Stimulated activated CD8-positive, alpha-beta memory T cell treated with anti-CD3 and anti-CD28 coated beads, Interleukin-15, amount 100 ng/mL, for 24 hours (primary cell): ENCODE results near the gene ADRA2B.
"Not testable (repeated sequence)": the region's sequence is repeated elsewhere in the genome, so short reads cannot be mapped to it uniquely, and the experiment has no call there.

ENCODE experiments used
- DNase-seq: peaks from one replicate; pipeline ENCODE4 v3.0.0-alpha.2; 2020; ENCODE audit warnings: low read depth

ADRA2B gene

DNA sequence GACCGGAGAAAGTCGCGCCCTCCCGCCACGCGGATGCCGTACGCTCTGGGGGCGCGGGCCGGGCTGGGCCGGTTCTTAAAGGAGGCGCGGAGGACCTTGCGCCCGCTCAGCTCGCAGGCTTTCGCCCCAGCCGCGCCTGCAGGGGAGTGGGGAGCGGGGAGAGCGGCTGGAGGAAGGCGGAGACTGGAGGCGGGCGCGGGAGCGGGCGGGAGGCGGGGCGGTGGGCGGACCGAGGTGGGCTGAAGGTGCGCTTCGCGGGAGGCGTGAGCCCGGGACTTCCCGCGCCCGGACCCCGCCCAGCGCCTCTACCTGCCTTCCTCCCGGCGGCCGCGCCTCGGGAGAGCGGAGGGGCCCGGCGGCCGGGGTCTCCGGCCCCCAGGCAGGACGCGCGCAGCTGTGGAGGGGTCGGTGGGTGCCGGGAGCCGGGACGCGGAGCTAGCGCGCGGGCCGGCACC lies at the start of gene ADRA2B:
Gene ADRA2B (minus strand): TSS at position 148 of the 455 bp plus-strand sequence. CDS start 422 bp downstream, outside the sequence.
- DNase-seq = peak; percentile 40

DNA sequence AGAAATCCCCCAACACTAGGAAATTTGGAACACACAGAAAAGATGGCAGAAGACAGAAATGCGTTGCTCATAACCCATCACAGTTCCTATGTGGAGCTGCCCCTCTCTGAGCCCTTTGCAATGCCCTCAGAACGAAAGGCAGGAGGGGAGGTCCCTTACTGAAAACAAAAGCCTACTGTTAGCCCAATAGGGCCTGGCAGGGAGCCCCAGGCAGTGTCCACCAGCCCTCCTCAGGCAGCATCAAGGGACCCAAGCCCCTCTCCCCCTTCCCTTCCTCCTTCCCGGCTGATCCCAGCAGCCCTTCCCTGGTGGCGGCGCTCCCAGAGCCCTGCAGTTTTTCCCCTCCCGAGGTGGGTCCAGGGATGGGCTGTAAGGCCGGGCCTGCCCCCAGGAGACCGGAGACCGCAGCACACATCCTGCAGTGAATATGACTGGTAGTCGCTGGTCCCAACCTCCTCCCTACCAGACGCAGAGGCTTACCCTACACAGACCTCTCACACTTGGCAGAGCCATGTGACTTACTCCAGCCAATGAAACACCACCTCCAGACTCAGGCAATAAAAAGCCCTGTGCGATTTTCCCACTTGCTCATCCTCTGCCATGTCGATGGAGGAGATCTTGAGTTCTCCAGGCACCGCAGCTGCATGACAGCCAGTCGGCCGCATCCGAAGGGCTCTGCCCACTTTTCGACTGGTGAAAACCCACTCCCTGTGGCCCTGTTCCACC lies 48.3 kb upstream of the ADRA2B start:
- no peak for DNase-seq

DNA sequence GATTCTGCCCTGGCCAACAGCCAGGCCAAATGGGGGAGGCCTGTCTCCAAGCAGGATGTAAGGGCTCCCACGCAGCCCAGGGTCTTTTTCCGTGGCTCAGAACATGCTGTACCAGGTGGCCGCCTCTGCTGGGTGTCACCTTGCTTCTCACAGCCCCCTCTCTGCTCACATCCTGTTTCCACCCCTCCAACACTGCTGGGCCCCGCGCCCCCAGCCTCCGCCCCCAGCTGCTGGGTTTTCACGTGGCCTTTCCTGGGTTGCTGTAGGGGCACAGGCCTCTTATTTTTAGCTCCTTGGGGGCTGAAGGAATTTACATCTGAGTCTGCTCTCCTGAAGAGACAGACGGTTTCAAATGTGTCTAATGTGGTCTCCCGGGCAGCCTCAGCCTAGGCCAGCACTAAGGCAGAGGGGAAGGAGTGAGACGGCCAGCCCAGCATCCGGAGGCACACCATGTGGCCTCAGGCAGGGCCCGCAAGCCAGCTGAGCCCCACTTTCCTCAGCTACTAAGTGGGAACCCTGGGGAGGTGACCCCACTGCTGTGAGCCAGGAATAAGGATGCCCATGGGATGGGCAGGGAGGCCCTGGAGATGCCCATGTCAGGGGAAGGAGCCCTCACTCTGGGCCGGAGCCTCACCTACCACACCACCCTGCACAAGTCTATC lies 47.5 kb upstream of the ADRA2B start:
- no peak for DNase-seq

DNA sequence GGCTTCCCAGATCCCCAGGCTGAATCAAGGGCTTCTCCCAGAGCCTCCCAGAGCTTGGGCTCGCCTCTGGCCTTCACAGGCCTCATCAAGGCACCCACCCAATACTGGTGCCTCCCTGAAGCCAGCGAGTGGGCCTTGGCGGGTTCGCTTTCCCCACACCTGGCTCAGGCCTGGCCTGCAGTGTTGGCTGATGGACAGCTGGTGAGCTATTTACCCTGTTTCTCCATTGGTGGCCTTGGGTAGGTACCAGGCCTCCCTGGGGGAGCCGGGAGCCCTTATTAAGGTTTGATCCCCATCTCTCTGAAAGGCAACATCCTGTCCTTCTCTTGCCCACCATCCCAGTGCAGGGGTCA lies 47.0 kb upstream of the ADRA2B start:
- DNase-seq = no peak

DNA sequence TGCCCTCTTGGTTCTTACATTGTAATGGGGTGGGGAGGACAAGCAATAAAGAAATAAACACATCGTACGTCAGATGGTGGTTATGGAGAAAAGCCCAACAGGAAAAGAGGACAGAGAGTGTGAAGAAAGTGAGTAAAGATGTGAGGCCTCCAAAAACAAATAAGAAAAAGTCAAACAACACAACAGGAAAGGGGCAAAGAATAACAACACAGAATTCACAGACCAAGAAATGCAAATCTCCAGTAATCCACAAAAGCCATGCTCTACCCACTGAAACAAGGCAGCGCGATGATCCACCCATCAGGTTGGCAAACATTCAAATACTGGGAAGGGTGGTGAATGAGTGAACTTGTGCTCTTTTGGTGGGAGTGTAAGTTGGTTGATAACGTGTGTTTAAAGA lies 45.5 kb upstream of the ADRA2B start:
- DNase-seq = no peak

DNA sequence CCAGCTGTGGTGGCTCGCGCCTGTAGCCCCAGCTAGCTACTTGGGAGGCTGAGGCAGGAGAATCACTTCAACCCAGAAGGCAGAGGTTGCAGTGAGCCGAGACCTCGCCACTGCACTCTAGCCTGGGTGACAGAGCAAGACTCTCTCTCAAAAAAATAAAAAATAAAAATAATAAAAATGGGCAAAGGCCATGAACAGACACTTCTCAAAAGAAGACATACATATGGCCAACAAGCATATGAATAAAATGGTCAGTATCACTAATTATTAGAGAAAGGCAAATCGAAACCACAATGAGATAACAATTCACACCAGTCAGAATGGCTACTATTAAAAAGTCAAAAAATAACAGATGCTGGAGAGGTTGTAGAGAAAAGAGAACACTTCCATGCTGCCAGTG lies 44.0 kb upstream of the ADRA2B start:
- not testable (repeated sequence) for DNase-seq

DNA sequence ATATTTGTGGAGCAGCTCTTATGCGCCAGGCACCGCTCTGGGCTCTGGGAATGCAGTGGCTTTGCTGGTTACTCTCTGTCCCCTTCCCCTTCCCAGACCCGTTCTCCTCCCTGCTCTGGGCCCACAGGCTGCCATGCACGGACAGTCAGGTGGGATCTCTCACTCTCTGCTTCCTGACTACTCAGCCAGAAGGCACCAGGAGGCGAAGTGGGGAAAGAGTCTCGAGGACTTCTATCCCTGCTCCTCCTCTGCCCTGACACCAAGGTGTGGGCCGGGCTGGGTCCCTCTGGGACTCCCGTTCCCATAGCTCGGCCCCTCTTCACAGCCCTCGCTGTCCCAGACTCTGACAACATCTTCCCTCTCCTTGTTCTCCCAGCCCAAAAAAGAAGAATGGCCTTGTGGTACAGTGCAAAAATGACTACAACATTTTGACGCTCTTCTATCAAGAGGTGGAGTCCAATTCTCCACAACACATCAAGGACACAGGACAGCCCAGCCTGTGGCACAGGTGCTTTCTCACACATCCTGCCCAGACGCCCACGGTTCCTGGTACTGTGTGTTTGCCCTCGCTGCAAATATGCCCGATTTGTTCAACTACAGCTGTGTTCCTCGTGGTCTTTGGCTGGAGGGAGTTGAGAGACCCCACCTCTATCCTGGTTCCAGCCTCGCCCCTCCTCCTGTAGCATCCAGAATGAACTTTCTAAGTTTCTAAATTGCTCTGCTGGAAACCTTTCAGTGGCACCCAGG lies 42.9 kb upstream of the ADRA2B start:
- no peak for DNase-seq

DNA sequence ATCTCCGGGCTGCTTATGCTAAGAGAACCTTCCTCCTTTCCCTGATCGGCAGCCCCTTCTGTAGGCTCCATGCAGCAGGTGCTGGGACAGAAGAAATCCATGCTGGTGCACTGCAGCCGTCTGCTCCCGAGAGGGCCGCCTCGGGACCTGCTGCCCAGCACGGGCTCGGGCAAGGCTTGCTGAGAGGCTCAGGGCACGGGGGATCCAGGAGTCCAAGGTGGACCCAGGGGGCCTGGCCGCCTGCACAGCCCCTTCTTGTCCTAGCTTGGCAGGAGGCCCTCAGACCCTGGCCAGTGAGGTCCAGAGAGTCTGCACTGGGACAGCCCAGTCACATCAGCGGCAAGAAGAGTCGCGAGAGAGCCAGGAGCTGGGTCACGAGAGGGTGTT lies 42.2 kb upstream of the ADRA2B start:
- DNase-seq = no peak

DNA sequence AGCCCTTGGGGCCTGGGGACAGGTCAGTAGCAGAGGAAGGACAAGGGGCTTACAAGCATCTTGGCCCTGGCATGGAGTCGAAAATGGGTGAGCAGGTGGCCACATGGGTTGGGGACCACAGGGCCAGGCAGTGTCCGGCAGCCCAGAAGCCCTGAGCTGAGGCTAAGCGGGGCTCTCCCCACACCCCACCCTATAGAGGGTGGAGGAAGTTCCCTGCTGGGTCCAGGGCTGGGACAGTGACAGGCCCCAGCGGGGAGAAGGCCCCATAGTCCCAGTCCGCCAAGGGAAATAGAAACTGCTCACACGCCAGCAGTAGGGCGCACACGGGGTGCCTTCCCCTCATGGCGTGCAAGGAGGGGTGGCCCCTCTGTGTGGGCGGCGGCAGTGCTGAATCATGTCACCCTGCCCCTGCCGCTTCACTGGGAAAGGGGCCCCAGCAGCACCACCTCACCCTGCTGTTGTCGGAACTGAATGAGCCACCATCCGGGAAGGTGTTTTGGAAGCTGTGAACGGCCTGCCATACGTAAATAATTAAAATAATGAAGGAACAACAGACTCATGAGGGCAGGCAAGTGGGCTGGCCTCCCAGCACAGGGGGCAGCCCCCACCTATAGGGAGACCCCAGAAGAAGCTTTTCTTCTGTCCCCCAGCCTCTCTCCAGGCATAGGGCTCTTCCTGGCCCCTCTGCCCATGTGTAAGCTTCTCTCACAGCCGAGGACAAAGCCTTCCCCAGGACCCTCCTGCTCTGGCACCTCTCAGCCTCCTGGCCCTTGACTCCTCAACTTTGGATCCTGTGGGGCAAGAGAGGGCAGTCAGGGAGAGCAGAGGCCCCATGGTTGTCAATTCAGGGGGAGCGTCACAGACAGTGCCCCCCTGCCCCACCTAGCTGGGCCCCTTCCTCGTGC lies 41.5 kb upstream of the ADRA2B start:
- peak; percentile 74 for DNase-seq

DNA sequence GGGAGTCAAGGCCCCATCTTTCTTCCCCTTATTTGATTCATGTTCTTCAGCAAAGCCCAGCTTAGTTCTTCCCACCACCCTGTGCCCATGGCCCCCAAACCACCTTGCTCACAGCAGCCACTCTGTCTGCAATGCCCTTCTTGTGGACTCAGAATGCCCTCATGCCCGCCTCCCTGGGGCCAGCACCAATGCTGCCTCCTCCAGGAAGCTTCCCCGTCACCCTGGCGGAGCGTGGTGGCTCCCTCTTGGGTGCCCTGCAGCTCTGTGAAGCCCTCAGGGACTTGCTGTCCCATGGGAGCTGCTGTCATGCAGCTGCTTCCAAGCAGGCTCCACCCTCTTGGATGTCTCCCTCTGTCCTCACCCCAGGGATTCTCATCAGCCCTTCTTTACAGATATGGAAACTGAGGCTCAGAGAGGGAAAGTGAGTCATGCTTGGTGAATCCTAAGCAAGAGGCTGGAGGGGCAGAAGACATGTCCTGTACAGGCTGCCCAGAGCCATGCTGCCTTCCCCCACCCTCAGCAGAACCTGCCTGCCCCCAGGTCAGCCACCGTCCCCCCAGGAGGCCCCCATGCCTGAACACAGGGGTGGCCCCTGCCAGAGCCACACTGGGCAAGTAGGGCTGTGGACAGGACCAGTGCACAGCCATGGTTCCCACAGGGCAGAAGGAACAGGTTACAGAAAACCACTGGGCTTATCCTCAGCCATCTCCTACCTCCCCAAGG lies 40.7 kb upstream of the ADRA2B start:
- DNase-seq = no peak

DNA sequence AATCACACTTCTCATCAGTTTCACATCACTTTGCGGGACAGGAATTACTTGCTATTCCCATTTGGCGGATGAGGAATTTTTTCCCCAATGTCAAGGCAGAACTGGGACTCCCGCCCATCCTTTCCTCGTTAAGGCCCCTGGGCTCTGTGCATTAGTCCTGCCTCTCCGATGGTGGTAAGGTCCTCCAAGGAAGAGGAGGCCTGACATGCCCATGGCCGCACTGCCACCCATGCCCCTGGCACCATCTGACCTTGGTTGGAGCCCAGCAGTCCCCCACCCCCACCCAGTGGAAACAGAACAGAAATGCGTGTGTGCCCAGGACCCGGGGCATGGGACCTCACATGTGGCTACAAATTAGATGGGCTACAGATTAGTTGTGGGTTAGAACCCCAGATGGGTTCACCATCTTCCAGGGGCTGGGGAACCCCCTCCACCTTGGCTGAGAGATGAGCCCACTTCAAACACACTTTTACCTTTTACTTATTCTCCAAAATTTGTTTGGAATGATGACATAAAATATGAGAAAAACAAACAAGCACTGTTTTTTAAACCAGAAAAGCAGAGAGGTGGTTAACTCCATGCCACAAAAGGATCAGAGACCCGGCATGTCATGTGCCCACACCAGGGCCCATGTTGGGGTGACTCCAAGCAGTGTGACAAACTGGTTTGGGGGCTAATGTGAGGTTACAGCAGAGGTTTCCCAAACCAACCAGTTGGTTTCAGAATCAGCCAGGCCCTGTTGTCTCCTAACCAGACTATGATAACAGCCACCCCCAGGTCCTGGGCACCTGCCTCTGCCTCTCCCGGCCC lies 39.8 kb upstream of the ADRA2B start:
- DNase-seq = no peak

DNA sequence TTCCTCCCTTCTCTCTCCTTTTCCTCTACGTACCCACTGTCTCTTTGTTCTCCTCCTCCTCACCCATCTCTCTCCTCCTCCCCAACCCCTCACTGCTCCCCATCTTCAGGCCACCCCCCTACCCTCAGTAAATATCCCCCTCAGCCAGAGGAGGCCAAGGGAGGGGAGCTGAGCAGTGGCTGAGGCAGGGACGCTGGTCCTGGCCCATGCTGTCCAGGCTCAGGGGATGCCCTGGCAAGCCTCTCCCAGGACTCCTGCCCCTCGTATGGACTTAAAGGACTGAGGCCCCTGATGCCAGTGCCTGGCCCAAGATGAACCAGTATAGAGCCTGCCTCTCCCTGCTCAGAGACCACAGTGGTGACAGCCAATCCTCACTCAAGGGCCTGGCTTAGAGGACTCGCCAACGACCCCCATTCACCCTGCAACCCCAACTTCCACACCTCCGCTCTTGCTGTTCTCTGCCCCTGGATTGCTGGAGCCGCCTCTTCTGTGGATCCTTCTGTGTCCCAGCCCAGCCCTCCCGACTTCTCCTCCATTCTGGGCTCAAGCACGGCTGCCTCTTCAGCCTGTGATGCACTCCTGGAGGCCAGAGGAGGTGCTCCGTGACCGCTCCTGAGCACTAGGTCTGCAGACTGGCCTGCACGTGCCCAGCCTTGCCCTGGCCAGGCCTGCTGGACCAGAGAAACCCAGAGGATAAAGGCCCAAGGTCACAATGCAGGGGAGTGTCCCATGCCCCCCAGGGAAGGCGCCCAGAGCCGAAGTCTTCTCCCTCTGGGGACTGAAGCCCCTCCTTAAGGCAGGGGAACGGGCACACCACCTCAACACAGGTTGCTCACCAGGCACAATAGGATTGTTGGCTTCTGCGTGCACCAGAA lies 38.4 kb upstream of the ADRA2B start:
- no peak for DNase-seq

DNA sequence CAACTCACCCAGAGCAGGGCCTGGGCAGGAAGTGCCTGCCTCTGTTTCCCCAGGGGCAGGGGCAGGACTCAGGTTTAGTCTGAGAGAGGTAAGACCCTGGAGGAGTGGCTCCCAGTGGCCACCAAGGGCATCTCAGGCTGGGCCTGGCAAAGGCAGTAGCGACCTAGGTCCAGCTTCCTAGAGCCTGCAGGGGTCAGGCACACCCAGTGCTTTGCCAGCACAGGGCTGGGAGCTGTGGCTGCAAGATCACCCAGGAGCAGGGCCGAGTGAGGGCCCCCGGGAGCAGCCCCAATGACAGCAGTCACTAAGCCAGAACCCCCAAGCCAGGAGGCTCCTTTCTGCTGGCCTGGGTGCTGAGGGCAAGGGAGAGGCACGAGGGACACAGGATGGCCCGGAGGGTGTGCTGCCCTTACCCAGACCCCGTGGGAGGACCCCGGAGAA lies 37.6 kb upstream of the ADRA2B start:
- no peak for DNase-seq

DNA sequence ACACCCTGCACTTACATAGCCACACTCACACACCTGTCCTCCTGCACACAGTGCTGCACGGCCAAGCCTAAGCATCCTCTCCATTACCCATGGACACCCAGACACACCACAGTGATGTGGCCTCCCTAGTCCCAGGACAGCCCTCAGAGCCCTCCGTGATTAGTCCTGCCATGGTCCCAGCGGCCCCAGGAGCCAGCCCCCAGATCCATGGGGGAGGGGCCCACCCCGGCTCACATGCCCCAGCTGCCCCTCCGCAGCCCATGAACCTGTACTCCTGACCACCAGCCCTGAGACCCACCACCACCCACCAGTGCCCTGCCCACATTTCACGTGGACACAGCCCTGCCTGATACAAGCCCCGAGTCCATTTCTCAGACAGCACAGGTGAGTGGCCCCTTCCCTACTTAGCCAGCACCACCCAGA lies 36.9 kb upstream of the ADRA2B start:
- DNase-seq = no peak

DNA sequence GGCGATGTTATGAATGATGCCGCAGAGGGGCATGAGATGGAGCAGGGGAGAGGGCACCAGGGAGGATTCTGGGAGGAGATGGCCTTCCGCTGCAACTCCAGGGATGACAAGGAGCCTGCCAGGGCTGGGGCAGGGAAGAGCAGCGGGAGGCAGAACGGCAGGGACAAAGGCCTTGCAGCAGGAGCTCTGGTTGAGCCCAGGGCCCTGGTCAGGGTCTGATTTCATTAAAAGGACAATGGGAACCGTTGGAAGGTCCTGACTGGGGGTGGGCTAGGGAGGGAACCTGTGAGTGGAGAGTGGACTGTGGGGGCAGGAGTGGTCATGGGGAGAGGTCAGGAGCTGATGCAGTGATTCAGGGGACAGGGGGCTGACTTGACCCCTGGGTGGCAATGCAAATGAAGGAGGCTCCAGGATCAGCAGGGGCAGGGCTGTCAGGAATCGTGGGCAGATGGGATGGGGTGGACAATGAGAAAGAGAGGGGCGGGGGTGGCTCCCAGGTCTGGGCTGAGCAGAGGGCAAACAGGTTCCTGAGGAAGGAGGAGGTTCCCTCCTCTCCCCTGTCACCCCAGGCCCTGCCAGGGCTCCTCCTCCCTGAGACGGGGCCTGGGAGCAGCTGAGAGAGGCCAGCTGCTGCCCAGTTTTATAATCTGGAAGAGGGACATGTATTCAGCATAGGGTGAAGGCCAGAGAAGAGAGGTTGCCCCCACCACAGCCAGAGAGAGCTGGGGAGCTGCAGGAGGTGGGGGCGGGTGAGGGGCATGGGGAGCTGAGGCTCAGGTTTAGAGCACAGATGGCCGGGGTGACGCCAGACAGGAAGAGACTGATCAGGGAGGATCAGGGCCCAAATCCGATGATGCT lies 36.2 kb upstream of the ADRA2B start:
- DNase-seq = no peak

DNA sequence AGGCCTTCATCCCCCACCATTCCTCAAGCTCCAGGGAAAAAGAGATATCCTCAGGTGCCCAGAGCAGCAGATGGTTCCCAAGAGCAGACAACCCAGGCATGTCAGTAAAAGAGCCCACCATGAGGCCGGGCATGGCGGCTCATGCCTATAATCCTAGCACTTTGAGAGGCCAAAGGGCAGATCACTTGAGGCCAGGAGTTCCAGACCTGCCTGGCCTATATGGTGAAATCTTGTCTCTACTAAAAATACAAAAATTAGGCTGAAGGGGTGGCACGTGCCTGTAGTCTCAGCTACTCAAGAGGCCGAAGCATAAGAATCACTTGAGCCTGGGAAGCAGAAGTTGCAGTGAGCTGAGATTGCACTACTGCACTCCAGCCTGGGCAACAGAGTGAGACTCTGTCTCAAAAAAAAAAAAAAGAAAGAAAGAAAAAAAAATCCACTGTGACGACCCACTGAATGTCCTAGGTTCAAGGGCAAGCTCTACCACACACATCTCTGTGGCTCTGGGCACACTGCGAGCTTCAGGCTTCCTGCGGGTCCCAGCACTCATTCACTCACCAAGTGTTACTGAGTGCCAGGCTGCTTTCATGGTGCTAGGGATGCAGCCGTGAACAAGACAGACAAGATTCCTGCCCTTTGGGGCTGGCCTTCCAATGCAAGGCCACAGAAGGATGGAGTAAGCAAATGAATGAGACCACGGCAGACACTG lies 35.4 kb upstream of the ADRA2B start:
- DNase-seq = no peak

DNA sequence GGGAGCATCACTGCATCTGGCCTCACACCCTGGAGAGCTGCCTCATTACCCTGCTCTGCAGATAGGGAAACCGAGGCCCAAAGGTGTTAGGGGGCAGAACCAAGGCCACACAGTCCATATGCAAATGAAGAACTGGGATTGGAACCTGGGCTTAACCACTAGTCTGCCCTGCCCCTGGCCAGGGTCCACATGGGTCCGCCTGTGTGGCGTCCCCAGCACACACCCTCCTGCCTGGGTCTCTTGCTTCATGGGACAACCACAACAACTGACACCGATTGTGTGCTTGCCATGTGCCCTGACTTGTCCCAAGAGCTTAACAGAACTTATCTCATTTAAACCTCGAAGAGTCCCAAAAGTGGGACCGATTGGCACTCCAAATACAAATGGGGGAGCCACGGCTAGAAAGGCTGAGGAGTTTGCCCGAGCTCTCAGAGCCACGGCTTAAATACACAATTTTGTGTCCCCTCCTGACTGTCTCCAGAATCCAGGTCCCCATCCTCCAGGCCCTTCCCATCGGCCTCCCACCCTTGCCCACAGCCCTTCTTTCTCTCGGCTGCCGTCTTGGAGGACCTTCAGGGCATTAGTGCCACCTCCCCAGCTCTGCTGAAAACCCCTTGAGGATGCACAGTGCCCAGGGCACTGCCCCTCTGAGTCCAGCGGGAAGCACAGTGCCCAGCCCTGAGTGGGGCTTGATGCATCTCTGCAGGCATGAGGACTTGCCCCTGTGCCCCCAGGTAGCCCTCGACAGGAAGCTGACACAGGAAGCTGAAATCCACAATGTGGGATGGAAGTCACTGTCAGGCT lies 34.6 kb upstream of the ADRA2B start:
- no peak for DNase-seq
